ENCODE results near the gene NIPSNAP3A. TPM values are rescaled to one million over a fixed set of nuclear protein-coding genes. Genes with fewer than 3 reads are reported as not detected.

Gene NIPSNAP3A
- total and polyA plus RNA-seq, 5 donors from 2014 or later: 8.8 to 27.1 (median 18.4) TPM

Other genes with a start within 250 kb of the NIPSNAP3A start
- gene OR13F1, start 243.4 kb upstream of the NIPSNAP3A start, total RNA-seq: not detected
- not detected for gene OR13F1, start 243.4 kb upstream of the NIPSNAP3A start, polyA plus RNA-seq
- not detected for gene OR13C4, start 220.5 kb upstream of the NIPSNAP3A start, total RNA-seq
- not detected for gene OR13C4, start 220.5 kb upstream of the NIPSNAP3A start, polyA plus RNA-seq
- not detected for gene OR13C3, start 210.8 kb upstream of the NIPSNAP3A start, total RNA-seq
- not detected for gene OR13C3, start 210.8 kb upstream of the NIPSNAP3A start, polyA plus RNA-seq
- gene OR13C8, start 178.5 kb upstream of the NIPSNAP3A start, total RNA-seq: not detected
- gene OR13C8, start 178.5 kb upstream of the NIPSNAP3A start, polyA plus RNA-seq: not detected
- not detected for gene OR13C5, start 148.3 kb upstream of the NIPSNAP3A start, total RNA-seq
- gene OR13C5, start 148.3 kb upstream of the NIPSNAP3A start, polyA plus RNA-seq: not detected
- gene OR13C2, start 142.1 kb upstream of the NIPSNAP3A start, total RNA-seq: not detected
- not detected for gene OR13C2, start 142.1 kb upstream of the NIPSNAP3A start, polyA plus RNA-seq
- gene OR13C9, start 129.5 kb upstream of the NIPSNAP3A start, total RNA-seq: not detected
- gene OR13C9, start 129.5 kb upstream of the NIPSNAP3A start, polyA plus RNA-seq: not detected
- not detected for gene OR13D1, start 53.2 kb upstream of the NIPSNAP3A start, total RNA-seq
- gene OR13D1, start 53.2 kb upstream of the NIPSNAP3A start, polyA plus RNA-seq: not detected
- gene NIPSNAP3B, start 16.4 kb downstream of the NIPSNAP3A start, total RNA-seq: 0.79 TPM
- 1 to 10 TPM in 1 of 4 donors, under 1 TPM in 3; 0.15 to 2.6 (median 0.21) TPM for gene NIPSNAP3B, start 16.4 kb downstream of the NIPSNAP3A start, polyA plus RNA-seq
- gene ABCA1, start 180.5 kb downstream of the NIPSNAP3A start, total RNA-seq: 4.3 TPM
- under 1 TPM; 0.14 to 0.85 (median 0.34) TPM for gene ABCA1, start 180.5 kb downstream of the NIPSNAP3A start, polyA plus RNA-seq

Measured in CD4-positive, CD25-positive, alpha-beta regulatory T cell (primary cell).